DOHH2 (cell line): Measurements from ENCODE around the gene DPP8.

Experiments
- EZH2phosphoT487 ChIP-seq: fragments of 200-600 bp; sonication (generic); IDR thresholded peaks from 2 replicates; pipeline ENCODE4 v1.6.1; 2017; ENCODE audit warnings: borderline replicate concordance, mild to moderate bottlenecking, antibody characterized with exemption, low read length, moderate library complexity, mixed read lengths
- TF ChIP-seq, protein P1 (sequence below): fragments of 200-600 bp; sonication (generic); IDR thresholded peaks from one replicate; pipeline ENCODE4 v1.5.1; 2014; ENCODE audit warnings: antibody characterized with exemption, mild to moderate bottlenecking, low read depth, low read length; ENCODE audit not compliant: poor library complexity, severe bottlenecking

GRCh38 chr15:65394936-65395335, 122.6 kb downstream of the DPP8 start:
- TF ChIP-seq, protein P1, sequence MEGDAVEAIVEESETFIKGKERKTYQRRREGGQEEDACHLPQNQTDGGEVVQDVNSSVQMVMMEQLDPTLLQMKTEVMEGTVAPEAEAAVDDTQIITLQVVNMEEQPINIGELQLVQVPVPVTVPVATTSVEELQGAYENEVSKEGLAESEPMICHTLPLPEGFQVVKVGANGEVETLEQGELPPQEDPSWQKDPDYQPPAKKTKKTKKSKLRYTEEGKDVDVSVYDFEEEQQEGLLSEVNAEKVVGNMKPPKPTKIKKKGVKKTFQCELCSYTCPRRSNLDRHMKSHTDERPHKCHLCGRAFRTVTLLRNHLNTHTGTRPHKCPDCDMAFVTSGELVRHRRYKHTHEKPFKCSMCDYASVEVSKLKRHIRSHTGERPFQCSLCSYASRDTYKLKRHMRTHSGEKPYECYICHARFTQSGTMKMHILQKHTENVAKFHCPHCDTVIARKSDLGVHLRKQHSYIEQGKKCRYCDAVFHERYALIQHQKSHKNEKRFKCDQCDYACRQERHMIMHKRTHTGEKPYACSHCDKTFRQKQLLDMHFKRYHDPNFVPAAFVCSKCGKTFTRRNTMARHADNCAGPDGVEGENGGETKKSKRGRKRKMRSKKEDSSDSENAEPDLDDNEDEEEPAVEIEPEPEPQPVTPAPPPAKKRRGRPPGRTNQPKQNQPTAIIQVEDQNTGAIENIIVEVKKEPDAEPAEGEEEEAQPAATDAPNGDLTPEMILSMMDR, result no peak
- no peak for TF ChIP-seq EZH2phosphoT487
